HG03060 (cell line): ENCODE results near the gene MAML2.

Source experiments
- ATAC-seq: cut with Tn5 transposase; IDR thresholded peaks from one replicate; pipeline ENCODE4 v1.9.1; 2021; ENCODE audit warnings: low read depth, moderate number of reproducible peaks; ENCODE audit not compliant: unreplicated experiment

Gene MAML2

GRCh38 chr11:96318850-96319249 lies 24.1 kb downstream of the MAML2 start:
- no peak for ATAC-seq

- ATAC-seq, result no peak
Observed at GRCh38 chr11:96318399-96318798, 24.6 kb downstream of the MAML2 start.

GRCh38 chr11:96317985-96318384 lies 25.0 kb downstream of the MAML2 start:
- no peak for ATAC-seq

GRCh38 chr11:96317571-96317970 lies 25.4 kb downstream of the MAML2 start:
- no peak for ATAC-seq

GRCh38 chr11:96316869-96317268 lies 26.1 kb downstream of the MAML2 start:
- ATAC-seq, result no peak

- no peak for ATAC-seq
Observed at GRCh38 chr11:96315476-96315875, 27.5 kb downstream of the MAML2 start.

- no peak for ATAC-seq
Observed at GRCh38 chr11:96314326-96315020, 28.5 kb downstream of the MAML2 start.

GRCh38 chr11:96313163-96313562 lies 29.8 kb downstream of the MAML2 start:
- ATAC-seq, result no peak

- no peak for ATAC-seq
Observed at GRCh38 chr11:96311120-96311568, 31.9 kb downstream of the MAML2 start.

GRCh38 chr11:96310236-96310635 lies 32.8 kb downstream of the MAML2 start:
- ATAC-seq, result no peak

- no peak for ATAC-seq
Observed at GRCh38 chr11:96309643-96310017, 33.4 kb downstream of the MAML2 start.

- no peak for ATAC-seq
Observed at GRCh38 chr11:96309016-96309642, 33.9 kb downstream of the MAML2 start.

- no peak for ATAC-seq
Observed at GRCh38 chr11:96307776-96308140, 35.2 kb downstream of the MAML2 start.

GRCh38 chr11:96306933-96307775 lies 35.8 kb downstream of the MAML2 start:
- ATAC-seq, result no peak

GRCh38 chr11:96306600-96306932 lies 36.4 kb downstream of the MAML2 start:
- ATAC-seq, result no peak

- no peak for ATAC-seq
Observed at GRCh38 chr11:96306071-96306470, 36.9 kb downstream of the MAML2 start.

- no peak for ATAC-seq
Observed at GRCh38 chr11:96303980-96304379, 39.0 kb downstream of the MAML2 start.

GRCh38 chr11:96303064-96303463 lies 39.9 kb downstream of the MAML2 start:
- no peak for ATAC-seq

GRCh38 chr11:96301818-96302217 lies 41.2 kb downstream of the MAML2 start:
- no peak for ATAC-seq

- no peak for ATAC-seq
Observed at GRCh38 chr11:96299155-96299888, 43.7 kb downstream of the MAML2 start.

GRCh38 chr11:96295369-96295768 lies 47.6 kb downstream of the MAML2 start:
- no peak for ATAC-seq
